ENCODE measurements around the gene NPHP1.
"Not testable (repeated sequence)": the region's sequence is repeated elsewhere in the genome, so short reads cannot be mapped to it uniquely, and the experiment has no call there.

The NPHP1 gene

GRCh38 chr2:110204408-110205385 lies at the start of gene NPHP1:
NPHP1 (minus strand) TSS chr2:110205013; CDS start chr2:110204968, 45 bp downstream.
- DNase-seq, result peak; percentile 54

DNA sequence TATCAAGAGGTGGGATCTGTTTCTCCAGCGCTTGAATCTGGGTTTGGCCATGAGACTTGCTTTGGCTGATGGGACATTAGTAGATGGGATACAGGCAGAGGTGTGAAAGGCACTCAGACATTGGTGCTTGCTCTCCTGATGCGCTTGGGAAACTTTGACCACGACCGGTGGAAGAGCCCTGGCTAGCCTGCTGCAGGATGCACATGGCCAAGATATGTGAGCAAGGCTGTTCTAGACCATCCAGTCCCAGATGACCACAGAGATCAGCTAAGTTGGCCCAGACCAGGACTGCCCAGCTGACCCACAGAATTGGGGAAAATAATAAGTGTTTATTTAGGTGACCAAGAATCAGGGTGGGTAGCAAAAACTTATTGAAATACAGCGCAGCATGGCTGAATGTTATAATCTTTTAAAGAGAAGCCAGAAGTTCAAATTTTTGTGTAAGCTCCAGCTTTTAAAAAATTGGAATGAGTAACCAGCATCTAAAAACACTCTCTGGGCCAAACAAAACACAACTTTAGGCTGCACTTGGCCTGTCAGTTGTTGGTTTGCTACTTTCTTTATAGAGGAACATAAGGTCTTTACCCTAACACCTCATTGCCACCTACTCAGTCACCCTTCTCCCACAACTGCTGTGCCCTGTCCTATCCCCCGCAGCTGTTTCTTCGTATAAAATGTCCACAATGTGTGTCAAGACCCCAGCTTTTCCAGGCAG lies 43.4 kb upstream of the NPHP1 start:
- DNase-seq, result not testable (repeated sequence)

DNA sequence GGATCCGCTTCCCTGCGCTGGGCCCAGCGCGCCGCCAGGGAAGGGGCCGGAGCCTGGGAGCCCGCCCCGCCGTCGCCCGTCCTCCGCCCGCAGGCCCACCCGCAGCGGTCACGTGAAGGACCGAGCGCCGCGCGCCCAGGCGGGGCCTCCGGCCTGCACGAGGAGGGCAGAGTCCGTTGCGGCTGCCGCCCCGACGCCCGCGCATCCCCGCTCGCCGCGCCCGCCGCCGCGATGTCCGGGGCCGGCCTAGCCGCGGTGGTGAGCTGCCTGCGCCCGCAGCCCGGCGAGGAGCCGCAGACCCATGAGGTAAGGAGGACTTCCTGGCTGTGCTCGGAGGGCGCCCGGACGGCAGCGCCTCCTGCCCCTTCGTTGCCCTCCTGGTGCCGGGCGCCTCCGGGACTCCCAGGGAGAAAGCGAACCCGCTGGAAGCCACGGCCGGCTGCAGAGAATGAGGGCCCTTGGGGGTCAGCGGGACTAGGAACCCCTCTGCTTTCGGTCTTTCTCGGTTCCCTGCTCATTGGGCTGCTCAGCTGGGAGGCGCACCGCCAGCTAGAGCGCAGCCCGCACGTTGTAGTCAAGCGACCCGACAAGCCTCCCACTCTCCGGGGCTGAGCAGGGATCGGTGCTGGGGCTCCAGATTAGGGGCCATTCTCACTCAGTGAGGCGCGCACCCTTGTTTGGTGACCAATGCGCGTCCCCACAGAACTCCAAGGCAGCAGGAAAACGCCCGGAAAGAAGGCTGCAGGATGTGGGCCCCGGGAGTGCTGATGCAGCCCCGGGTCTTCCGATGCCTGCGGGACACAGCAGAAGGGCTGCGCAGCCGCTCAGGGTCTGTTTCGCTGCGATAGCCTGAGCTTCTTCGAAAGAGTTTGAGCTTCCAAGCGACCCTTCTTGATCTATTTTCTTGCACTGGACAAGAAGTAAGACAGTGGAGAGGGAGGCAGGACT lies 40.9 kb upstream of the NPHP1 start:
- not testable (repeated sequence) for DNase-seq

DNA sequence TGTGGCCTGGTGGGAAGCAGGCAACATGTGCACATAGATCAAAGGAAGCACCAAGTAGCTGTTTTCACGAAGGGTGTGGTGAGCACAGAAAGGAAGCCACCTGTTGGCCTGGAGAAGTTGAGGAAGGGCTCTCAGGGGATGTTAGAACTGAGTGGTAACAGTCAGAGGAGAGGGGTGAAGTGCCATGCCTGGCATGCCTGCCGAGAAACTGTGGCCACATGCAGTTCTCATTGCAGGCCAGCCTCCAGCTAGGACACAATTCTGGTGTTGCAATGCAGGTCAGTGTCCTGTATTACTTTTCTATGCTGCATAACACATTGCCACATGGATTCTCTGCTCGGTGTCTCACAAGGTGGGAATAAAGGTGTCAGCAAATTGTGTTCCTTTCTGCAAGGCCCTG lies 38.5 kb upstream of the NPHP1 start:
- DNase-seq, result not testable (repeated sequence)

GRCh38 chr2:110234514-110234913 lies 29.7 kb upstream of the NPHP1 start:
- not testable (repeated sequence) for DNase-seq

GRCh38 chr2:110229886-110230285 lies 25.1 kb upstream of the NPHP1 start:
- not testable (repeated sequence) for DNase-seq

GRCh38 chr2:110222626-110223025 lies 17.8 kb upstream of the NPHP1 start:
- DNase-seq, result not testable (repeated sequence)

GRCh38 chr2:110221938-110222337 lies 17.1 kb upstream of the NPHP1 start:
- DNase-seq, result no peak

- no peak for DNase-seq
Observed at GRCh38 chr2:110220190-110220564, 15.4 kb upstream of the NPHP1 start.

DNA sequence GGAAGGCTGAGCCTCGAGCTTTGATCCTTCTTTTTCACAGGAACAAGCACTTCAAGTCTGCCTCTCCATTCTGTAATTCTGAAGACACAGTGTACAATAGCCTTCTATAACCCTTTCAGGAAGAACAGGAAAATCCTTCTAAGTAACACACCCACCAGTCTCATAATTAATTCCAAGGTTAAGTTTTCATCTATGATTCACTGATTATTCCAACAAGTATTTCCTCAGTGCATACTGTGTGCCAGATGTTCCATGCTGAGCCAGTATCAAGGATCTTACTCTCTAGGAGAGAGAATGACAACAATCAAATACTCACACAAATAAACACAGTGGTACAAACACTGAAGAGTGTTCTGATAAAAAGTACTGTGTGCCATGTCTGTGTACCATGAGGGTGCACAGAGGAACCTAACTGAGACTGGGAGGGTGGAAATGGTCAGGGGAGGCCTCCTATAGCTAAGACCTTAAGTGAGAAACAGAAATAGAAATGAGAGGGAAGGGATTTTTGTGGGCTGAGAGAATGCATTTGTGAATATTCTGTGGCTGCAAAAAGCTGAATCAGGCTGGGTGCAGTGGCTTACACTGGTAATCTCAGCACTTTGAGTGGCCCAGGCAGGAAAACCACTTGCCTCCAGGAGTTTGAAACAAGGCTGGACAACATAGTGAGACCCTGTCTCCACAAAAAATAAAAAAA lies 14.8 kb upstream of the NPHP1 start:
- no peak for DNase-seq

- not testable (repeated sequence) for DNase-seq
Observed at GRCh38 chr2:110218889-110219288, 14.1 kb upstream of the NPHP1 start.

DNA sequence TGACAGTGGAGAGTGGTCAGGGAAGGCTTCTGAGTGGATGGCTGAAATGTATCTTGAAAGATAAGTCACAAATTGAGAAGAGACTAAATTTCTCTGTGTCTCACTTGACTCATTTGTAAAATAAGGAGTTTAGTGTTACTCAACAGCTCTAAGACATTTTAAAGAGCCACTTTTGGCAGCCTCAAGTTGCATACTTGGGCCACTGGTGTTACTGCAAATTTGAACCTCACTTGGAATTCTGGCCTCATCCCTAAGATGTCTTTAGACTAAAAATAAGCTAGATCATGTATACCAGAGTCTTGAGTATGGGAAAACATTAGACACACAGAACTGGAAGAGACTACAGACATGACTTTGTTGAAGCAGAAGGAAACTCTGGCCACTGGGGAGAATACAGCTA lies 12.0 kb upstream of the NPHP1 start:
- DNase-seq, result no peak

GRCh38 chr2:110216199-110216598 lies 11.4 kb upstream of the NPHP1 start:
- DNase-seq, result no peak

- DNase-seq, result no peak
Observed at GRCh38 chr2:110215566-110216158, 10.8 kb upstream of the NPHP1 start.

DNA sequence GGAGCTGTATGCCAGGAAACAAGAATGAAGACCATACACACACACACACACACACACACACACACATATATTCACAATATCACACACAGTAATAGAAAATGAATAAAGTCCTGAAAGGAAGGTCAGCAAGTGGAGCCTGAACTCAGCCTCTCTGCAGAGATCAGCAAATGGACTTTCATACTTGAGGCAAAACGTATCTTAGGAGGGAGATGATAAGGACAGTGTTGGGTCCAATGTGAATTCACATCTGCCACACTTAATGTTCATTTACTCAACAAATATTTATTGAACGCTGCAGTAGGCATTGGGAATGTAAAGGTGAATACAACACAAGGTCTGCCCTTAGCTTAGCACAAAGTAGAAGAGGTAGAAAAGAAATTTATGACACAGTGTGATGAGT lies 10.3 kb upstream of the NPHP1 start:
- no peak for DNase-seq

- not testable (repeated sequence) for DNase-seq
Observed at GRCh38 chr2:110213522-110213921, 8.7 kb upstream of the NPHP1 start.

GRCh38 chr2:110211938-110212858 lies 7.4 kb upstream of the NPHP1 start, which contains the start of gene MTLN:
MTLN (minus strand) TSS chr2:110212547; CDS start chr2:110212525, 22 bp downstream.
- peak; percentile 35 for DNase-seq

- no peak for DNase-seq
Observed at GRCh38 chr2:110205660-110206455, 1.0 kb upstream of the NPHP1 start.

DNA sequence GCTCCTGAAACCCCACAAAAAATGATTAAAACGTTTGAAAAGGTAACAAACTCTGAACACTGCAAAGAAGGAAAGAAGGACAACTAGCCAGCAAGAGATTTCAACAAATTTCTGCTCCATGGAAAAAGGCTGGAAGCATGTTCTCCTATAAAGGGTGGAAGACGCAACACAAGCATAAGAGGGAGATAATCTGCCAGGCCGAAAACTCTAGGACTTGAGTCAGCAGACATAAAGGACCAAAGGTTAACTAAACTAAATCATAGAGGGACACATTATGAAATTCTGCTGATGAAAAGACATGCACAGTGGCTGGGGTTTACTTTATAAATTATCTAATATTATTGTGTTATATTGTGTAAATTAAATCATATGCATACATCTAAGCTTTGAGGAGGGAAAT lies 6.8 kb downstream of the NPHP1 start:
- no peak for DNase-seq

GRCh38 chr2:110197452-110197851 lies 7.4 kb downstream of the NPHP1 start:
- no peak for DNase-seq

All from NCI-H510A (cell line).